NCI-H1105 treated with DMSO at 0.1 percent for 48 hours (cell line): Measurements from ENCODE around the gene PLIN1.

Experiments
- DNase-seq: peaks from one replicate; lab custom pipeline; 2025; lab: John Stamatoyannopoulos, UW

PLIN1 gene

DNA sequence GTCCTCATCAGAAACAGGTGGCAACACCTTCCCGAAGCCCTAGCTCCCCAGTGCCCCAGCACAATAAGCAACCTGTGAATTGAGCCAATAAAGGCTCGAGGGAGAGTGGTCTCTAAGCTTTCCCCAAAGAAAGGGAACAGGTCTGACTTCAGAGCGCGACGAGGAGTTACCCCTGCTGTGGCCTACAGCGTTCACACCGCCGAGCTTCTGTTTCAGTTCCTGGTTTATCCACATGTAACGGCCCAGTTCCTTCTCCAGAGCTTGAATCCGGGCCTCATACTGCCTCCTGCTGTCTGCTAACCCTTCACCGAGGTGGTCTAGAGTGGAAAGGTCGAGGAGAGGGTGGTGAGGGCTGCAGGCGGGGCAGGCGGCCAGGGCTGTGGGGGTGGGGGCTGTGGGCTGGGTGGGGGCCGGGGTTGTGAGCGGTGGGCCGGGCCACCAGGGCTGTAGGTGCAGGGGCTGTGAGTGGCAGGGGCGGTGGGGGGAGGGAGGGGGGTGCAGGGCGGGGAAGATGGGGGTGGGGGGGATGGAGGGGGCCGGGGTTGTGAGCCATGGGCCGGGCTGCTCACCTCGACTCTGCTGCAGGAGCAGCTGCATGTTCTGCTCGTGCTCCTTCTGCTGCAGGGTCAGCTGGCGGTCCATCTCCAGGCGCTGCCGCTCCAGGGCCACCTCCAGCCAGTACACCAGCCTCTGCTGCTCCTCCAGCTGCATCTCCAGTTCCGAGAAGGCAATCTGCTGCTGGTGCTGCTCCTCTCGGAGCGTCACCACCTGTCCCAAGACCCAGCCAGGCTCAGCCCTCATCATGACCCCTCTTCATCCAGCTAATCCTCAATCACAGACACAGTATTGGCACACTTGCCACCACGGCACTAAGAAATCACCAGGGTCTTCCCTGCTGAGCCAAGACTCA, 50.1 kb downstream of the PLIN1 start:
- DNase-seq: no peak

DNA sequence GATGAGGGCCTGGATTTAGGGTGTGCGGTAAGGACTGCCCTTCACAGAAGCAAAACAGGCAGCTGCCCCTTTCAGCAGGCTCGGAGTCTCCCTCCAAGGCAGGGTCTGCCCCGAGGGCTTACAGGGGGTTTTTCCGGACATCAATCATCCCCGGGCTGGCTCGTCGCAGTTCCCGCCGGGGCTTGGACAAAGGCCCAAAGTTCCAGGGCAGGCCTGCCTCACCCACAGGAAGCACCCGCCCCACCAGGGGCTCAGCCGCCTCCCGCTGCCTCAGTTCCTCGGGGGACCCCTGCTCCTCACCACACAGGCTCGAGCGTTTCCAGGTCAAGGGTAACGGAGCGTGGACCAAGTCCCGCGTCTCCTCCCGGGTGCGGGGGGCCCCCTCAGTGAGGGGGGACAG, 50.9 kb downstream of the PLIN1 start:
- no peak for DNase-seq

DNA sequence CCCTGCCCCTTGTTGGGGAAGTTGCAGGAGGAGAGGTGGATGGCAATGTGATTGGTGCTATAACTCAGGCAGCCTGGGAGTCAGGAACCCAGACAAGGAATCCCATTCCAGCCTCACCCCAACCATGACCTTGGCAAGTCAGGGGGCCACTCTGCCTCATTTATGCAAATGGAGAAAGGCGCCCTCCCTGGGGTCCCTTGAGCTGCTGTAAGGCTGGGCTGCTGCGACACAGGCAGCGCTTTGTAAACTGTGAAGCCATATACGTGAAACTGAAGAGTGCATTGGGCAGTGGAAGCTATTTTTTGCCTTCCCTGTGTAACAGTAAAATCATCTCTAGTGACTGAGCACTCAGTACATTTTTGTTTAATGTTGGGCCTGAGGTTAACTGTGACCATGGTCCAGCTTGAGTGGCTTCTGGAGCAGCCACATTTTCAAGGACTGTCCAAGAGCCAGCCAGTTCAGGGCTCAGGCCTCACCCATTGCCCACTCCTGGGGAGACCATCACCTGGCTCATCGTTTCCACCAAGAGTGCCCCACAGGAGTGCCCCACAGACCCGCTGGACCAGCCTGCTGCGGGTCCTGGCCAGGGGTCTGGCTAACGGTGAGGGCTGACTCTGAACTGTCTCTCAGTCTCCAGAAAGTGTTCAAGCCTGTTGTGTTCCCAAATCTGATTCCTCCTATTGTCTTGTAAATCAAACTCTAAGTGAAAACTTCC, 51.8 kb downstream of the PLIN1 start:
- no peak for DNase-seq

DNA sequence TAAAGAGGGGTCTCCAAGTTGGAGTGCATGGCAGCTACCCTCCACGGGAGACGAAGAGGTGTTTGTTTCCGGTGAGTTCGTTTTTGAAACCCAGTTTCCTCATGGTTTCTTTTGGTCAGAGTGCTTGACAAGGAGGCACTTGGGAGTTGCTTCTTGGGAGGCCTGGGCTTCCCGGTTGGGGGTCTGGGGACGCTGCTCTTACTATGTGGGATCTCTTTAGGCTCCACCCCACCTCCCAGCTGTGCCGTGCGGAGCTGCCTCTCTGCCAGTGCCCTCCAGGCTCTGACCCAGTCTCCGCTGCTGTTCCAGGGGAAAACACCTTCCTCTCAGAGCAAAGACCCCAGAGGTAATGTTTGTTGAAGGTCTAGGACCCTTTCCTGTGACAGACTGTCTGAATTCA, 53.5 kb downstream of the PLIN1 start:
- no peak for DNase-seq

DNA sequence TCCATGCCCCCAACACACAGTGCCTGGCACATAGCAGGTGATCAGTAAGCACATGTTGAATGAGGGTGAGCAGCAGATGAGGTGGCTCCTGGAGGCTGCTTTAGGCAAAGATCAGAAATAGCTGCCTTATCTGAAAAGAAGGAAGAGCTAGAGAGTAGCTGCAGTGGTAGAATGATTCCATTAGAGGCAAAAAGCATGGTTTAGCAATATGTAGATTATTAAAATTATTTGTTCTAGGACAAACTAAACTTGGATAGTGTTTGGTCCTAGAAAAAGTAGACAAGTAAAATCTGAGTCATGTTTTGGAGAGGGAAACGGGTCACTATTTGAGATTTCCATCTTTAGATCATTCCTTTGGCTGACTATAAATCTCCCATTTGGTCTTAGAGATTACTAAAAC, 56.0 kb downstream of the PLIN1 start:
- DNase-seq: no peak

DNA sequence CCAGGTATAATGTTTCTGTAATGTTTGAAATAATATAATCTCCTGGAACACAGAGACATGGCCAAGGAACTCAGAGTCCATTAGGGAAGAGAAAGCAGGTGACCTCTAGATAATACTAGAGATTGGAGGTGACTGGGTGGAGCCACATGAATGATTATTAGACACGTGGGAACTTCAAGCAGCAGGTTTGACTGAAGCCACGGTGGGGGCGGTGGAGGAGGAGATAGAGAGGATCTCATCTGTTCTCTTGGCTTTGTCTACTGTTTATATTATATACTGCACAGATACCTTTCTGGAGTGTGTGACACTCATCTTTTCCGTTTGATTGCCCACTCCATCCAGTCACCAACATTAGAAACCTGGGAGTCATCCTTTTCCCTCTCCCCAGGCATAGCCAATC, 57.6 kb downstream of the PLIN1 start:
- no peak for DNase-seq

DNA sequence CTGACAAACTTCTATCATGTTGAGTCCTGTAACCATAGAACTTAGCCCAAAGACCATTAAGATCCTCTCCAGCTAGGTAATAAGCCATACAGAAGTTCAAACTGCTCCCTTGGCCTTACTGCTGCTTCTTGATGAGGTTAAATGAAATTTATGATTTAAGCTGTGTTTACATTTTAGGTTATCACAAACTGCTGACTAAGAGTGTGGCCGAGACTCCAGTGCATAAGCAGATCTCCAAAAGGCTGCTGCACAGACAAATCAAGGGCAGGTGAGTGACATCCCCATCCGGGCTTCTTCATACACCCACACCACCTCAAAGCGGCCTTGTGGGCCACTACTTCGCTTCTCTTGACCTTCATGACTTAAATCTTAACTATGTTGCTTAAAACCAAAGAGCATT, 62.9 kb downstream of the PLIN1 start:
- DNase-seq: no peak

DNA sequence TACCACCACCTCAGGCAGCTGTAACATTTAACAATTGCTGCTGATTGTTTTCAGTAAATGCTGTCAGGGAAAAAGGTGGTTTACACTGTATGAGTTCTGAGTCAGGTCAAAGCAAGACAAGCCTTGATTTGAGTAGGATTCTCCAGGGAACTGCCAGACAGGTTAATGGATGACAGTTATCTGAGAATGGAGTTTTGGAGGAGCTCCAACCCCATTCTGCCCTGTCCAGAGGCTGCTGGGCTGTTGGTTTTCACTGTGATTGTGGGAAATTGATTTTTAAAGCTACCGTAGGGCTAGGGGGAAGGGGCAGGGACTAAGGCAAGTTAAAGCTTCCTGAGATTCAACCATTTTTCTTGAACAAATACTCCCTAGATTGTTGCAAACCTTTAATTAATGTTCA, 64.0 kb downstream of the PLIN1 start:
- DNase-seq: no peak
